Uterus (tissue), 4 donors: ENCODE data around the gene DLK1. TPM values are rescaled to one million over a fixed set of nuclear protein-coding genes. Genes with fewer than 3 reads are reported as not detected.

Experiments used
- DNase-seq, 2 donors: peaks; one replicate each; pipeline ENCODE4 v3.0.0-alpha.2; 2019 to 2020
- H3K27ac ChIP-seq, 2 donors: fragments of 200-600 bp; sonication (generic); 1 replicate in 1 of 2; 2 replicates in 1 of 2; pipeline ENCODE4 v1.5.1; 2016 to 2018
- H3K27me3 ChIP-seq, 2 donors: fragments of 200-600 bp; sonication (generic); one replicate each; pipeline ENCODE4 v1.5.1; 2018 to 2019; ENCODE audit warnings: control low read depth in 1 of 2
- H3K36me3 ChIP-seq, 2 donors: fragments of 200-600 bp; sonication (generic); one replicate each; pipeline ENCODE4 v1.5.1; 2019; ENCODE audit warnings: control low read depth in 1 of 2
- H3K4me1 ChIP-seq, 2 donors: fragments of 200-600 bp; sonication (generic); one replicate each; pipeline ENCODE4 v1.5.1; 2018 to 2019; ENCODE audit warnings: control low read depth in 1 of 2
- H3K4me3 ChIP-seq, 2 donors: fragments of 200-600 bp; sonication (generic); 1 replicate in 1 of 2; 2 replicates in 1 of 2; pipeline ENCODE4 v1.5.1; 2018 to 2019; ENCODE audit warnings: mild to moderate bottlenecking in 1 of 2
- H3K9me3 ChIP-seq, 2 donors: fragments of 200-600 bp; sonication (generic); one replicate each; pipeline ENCODE4 v1.5.1; 2019; ENCODE audit warnings: control low read depth in 1 of 2
- CTCF ChIP-seq, 4 experiments: fragments of 200-600 bp in 2 of 4; fragments of 450-650 bp in 2 of 4; sonication (generic) in 2 of 4; IDR thresholded peaks; one replicate each; pipeline ENCODE4 v1.5.1; 2016 to 2019; ENCODE audit warnings: antibody characterized with exemption in 4 of 4, mild to moderate bottlenecking in 2 of 4, moderate library complexity in 1 of 4
- POLR2A ChIP-seq, 2 donors: fragments of 450-650 bp; IDR thresholded peaks; one replicate each; pipeline ENCODE4 v1.6.1; 2016; ENCODE audit warnings: antibody characterized with exemption in 2 of 2, mild to moderate bottlenecking in 1 of 2, moderate library complexity in 1 of 2
- intact Hi-C: fragments of 100-400 bp; cut with DNase I; formaldehyde crosslinking; loops from one replicate; pipeline ENCODE4 v1.15.1; 2023; ENCODE audit warnings: low total_unique reads
- total RNA-seq, 4 donors: library from RNA; depleted of rRNA in 3 of 4; stranded (reverse); fragments of >200 nt in 3 of 4; gene quantifications; one replicate each; pipeline versions ENCODE4 v1.1.0 to v1.2.4, GENCODE V29; 2014 to 2023
- donor health status: DM: yes; HTN: yes; CAD: no.

The DLK1 gene
- total RNA-seq, 4 donors from 2014 or later: 2.2 to 41.1 TPM; not detected in 2

DNA sequence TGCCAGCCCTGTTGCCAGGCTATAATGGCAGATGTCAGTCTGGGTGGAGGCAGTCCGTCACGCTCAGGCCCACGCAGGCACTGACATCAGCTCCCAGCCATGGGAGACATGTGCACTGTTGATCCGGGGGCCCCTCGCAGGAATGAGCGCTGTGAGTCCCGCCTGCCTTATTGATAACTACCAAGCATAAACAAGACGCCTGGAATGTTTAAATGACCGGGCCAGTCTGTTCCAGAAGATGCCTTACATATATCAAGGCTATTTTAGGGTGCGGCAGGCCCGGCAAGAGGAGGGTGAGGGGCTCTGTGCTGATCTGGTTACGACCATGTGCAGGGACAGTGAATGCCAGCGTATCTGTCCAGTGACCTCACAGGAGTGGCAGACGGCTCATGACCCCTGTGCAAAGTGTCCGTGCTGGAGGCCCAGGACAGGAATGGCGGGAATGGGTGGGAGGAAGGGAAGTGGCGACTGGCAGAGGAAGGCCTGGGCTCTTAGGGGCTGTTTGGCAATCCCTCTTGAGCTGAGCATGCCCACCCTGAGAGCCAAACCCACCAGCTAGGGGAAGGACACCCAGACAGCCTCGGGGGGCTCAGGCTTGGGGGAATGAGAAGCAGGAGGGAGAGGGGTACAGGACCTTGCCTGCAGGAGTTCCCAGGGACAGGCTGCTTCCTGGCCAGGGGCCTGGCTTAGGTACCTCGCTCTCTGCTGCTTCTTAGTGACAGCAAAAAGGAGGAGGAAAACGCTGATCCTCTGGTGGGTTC, 49.3 kb downstream of the DLK1 start:
- intact Hi-C loops: no loop called here
- Histone ChIP-seq H3K9me3 (no peaks in the 10 kb centered on the region), H3K4me3 (no peak overlapping the region), H3K4me1 (no peaks in the 10 kb centered on the region), H3K27me3 (no peaks in the 10 kb centered on the region), H3K36me3 (no peaks in the 10 kb centered on the region), H3K27ac (no peak overlapping the region)
- peak in 1 of 2 donors; percentile 5 for DNase-seq
- TF ChIP-seq POLR2A (IDR thresholded peaks at IDR 0.05) (no peak), CTCF (IDR thresholded peaks at IDR 0.05) (no peak)

- peak in 1 of 2 donors; percentile 6 for DNase-seq
- Histone ChIP-seq H3K9me3 (no peaks in the 10 kb centered on the region), H3K4me3 (no peak overlapping the region), H3K4me1 (no peaks in the 10 kb centered on the region), H3K36me3 (no peaks in the 10 kb centered on the region), H3K27ac (no peak overlapping the region), H3K27me3 (no peaks in the 10 kb centered on the region)
- intact Hi-C loops: no loop called here
- TF ChIP-seq POLR2A (IDR thresholded peaks at IDR 0.05) (no peak), CTCF (IDR thresholded peaks at IDR 0.05) (no peak)
Observed at GRCh38 chr14:100776681-100777365, 50.1 kb downstream of the DLK1 start.

- Histone ChIP-seq H3K36me3 (no peaks in the 10 kb centered on the region), H3K4me1 (no peaks in the 10 kb centered on the region), H3K9me3 (no peaks in the 10 kb centered on the region), H3K27me3 (no peaks in the 10 kb centered on the region), H3K27ac (no peak overlapping the region), H3K4me3 (no peak overlapping the region)
- no peak for DNase-seq
- no peak for TF ChIP-seq POLR2A (IDR thresholded peaks at IDR 0.05)
- no peak for TF ChIP-seq CTCF (IDR thresholded peaks at IDR 0.05)
- intact Hi-C loops: no loop called here
Observed at GRCh38 chr14:100777366-100777817, 50.7 kb downstream of the DLK1 start.

DNA sequence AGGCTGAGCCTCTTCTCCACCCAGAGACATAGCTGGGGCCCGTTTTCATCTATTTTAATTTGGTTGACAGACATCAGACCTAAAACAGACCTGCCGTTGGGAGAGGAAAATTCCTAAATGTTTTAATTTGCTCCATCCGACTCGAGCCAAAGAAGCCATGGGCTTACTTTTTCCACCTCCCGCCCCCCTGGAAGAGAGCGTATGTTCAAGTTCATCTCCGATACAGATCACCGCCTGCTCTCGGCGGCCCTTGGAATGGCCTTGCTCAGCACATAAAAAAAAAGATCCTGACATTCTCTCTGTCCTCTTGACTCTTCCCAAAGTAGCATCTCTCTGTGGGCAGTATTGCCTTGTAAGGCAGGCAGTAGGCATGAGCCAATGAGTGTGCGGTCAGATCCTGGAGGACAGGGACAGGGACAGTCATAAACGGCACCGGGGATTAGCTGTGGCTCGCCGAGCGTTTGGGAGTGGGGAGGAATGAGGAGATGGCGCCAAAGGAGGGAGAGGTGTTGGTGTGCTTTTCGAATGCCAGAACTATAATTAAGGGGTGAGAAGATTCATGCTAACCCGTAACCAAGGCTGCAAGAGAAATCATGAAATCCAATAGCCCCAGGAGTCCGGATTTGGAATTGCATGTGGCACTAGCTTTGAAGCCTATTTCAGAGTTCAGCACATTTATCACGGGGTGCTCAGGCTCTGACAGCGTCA, 51.3 kb downstream of the DLK1 start:
- intact Hi-C loops: no loop called here
- no peaks in the 10 kb centered on the region for H3K9me3 ChIP-seq
- H3K36me3 ChIP-seq: no peaks in the 10 kb centered on the region
- no peaks in the 10 kb centered on the region for H3K4me1 ChIP-seq
- peak in 1 of 2 donors; percentile 2 for DNase-seq
- H3K4me3 ChIP-seq: no peak overlapping the region
- TF ChIP-seq CTCF (IDR thresholded peaks at IDR 0.05) (no peak), POLR2A (IDR thresholded peaks at IDR 0.05) (no peak)
- H3K27ac ChIP-seq: no peak overlapping the region
- H3K27me3 ChIP-seq: no peaks in the 10 kb centered on the region

DNA sequence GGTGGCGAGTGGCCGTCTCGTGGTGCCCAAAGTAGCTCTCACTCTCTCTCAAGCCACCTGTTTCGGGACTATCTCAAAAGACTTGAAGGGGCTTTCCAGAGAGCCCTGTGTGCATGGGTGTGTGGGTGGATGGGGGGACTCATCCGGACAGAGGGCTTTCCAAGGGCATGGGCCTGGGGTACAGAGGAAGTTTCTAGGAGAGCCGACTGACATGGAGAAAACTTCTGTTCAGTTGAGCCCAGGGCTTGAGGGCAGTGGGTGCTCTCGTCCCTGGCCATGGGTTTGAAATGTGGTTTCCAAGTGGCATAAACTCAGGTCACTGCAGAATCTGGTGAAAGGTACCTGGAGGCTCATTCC, 51.8 kb downstream of the DLK1 start:
- H3K4me1 ChIP-seq: no peaks in the 10 kb centered on the region
- H3K4me3 ChIP-seq: no peak overlapping the region
- H3K9me3 ChIP-seq: no peaks in the 10 kb centered on the region
- H3K36me3 ChIP-seq: no peaks in the 10 kb centered on the region
- TF ChIP-seq POLR2A (IDR thresholded peaks at IDR 0.05): no peak
- no peak for TF ChIP-seq CTCF (IDR thresholded peaks at IDR 0.05)
- H3K27me3 ChIP-seq: no peaks in the 10 kb centered on the region
- peak in 1 of 2 donors; percentile 3 for DNase-seq
- intact Hi-C loops: no loop called here
- H3K27ac ChIP-seq: no peak overlapping the region
